HG02798 (cell line): ENCODE results near the gene ZNF577.

ENCODE experiments used
- ATAC-seq: cut with Tn5 transposase; IDR thresholded peaks from one replicate; pipeline ENCODE4 v1.9.1; 2021; ENCODE audit warnings: mild to moderate bottlenecking; ENCODE audit not compliant: unreplicated experiment, poor library complexity

Gene ZNF577

GRCh38 chr19:51882518-51882917 lies 5.2 kb downstream of the ZNF577 start:
- no peak for ATAC-seq

DNA sequence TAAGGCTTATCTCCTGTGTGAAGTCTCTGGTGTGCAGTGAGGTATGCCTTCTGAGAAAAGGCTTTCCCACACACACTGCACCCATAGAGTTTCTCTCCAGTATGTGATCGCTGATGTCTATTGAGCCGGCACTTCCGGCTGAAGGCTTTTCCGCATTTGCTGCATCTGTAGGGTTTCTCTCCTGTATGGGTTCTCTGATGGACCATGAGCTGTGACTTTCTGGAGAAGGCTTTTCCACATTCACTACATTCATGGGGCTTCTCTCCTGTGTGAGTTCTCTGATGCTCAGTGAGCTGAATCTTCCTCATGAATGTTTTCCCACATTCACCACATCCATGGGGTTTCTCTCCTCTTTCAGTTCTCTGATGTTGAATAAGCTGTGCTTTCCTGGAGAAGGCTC lies 14.7 kb downstream of the ZNF577 start:
- no peak for ATAC-seq

GRCh38 chr19:51861870-51862622 lies 25.7 kb downstream of the ZNF577 start:
- no peak for ATAC-seq

DNA sequence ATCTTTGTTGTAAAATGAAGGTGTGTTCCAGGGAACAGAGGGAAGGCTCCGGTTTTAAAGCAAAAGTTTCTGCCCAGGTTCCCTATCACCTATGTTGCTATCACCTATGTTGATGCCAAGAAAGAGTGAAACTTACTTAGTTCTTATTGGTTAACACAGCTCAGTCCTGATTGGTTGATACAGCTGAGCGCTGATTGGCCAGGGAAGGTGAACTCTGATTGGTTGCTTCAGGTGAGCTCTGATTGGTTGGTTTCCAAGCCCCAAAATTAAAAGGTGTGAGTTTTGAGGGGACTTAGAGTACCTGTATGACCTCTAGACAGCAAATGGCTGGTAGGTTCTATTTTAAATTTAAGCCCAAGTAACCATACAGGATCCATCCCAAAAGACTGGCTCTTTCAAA lies 50.6 kb downstream of the ZNF577 start:
- ATAC-seq = no peak

GRCh38 chr19:51830274-51830673 lies 57.5 kb downstream of the ZNF577 start:
- no peak for ATAC-seq

DNA sequence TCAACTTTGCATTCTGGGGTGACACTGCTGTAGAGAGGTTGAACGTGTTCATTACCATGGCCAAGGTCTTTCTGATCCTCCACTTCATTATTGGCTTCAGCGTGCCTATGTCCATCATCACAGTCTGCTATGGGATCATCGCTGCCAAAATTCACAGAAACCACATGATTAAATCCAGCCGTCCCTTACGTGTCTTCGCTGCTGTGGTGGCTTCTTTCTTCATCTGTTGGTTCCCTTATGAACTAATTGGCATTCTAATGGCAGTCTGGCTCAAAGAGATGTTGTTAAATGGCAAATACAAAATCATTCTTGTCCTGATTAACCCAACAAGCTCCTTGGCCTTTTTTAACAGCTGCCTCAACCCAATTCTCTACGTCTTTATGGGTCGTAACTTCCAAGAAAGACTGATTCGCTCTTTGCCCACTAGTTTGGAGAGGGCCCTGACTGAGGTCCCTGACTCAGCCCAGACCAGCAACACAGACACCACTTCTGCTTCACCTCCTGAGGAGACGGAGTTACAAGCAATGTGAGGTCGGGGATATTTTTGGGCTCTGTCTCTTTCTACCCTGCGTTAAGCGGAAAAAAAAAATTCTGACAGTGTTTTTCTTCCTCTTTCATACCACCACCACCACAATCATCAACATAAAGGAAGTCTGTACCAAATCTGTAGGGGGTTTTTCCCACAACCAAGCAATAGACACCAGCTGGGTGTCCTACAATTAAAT lies 63.3 kb downstream of the ZNF577 start:
- ATAC-seq = no peak

GRCh38 chr19:51822946-51823345 lies 64.8 kb downstream of the ZNF577 start:
- ATAC-seq = no peak

- ATAC-seq = no peak
These were observed 65.4 kb downstream of the ZNF577 start for GRCh38 chr19:51822325-51822724.

GRCh38 chr19:51821921-51822320 lies 65.8 kb downstream of the ZNF577 start:
- ATAC-seq = no peak

- ATAC-seq = no peak
These were observed 66.3 kb downstream of the ZNF577 start for GRCh38 chr19:51821456-51821855.
